Breast epithelium (tissue), 4 donors: ENCODE data around the gene NFKBIB. TPM values are rescaled to one million over a fixed set of nuclear protein-coding genes. Genes with fewer than 3 reads are reported as not detected.

Experiments
- DNase-seq, 2 donors: peaks; one replicate each; pipeline ENCODE4 v3.0.0-alpha.2; 2019; ENCODE audit warnings: low spot score in 2 of 2
- H3K27ac ChIP-seq, 2 donors: fragments of 200-600 bp; sonication (generic) in 1 of 2; one replicate each; pipeline ENCODE4 v1.5.1; 2016 to 2019; ENCODE audit warnings: mild to moderate bottlenecking in 1 of 2
- H3K27me3 ChIP-seq, 2 donors: fragments of 200-600 bp; sonication (generic) in 1 of 2; one replicate each; pipeline versions ENCODE4 v1.5.1 to v1.6.0; 2017 to 2019; ENCODE audit warnings: control low read depth in 1 of 2, mild to moderate bottlenecking in 1 of 2
- H3K36me3 ChIP-seq: fragments of 200-600 bp; one replicate; pipeline ENCODE4 v1.5.1; 2019
- H3K4me1 ChIP-seq, 2 donors: fragments of 200-600 bp; sonication (generic); one replicate each; pipeline ENCODE4 v1.5.1; 2016 to 2019; ENCODE audit warnings: control low read depth in 1 of 2
- H3K4me3 ChIP-seq, 3 donors: fragments of 200-600 bp; sonication (generic); 1 replicate in 2 of 3; 2 replicates in 1 of 3; pipeline ENCODE4 v1.5.1; 2016 to 2019; ENCODE audit warnings: mild to moderate bottlenecking in 3 of 3, moderate library complexity in 2 of 3
- H3K9me3 ChIP-seq, 2 donors: fragments of 200-600 bp; sonication (generic) in 1 of 2; one replicate each; pipeline ENCODE4 v1.5.1; 2016 to 2019; ENCODE audit warnings: control low read depth in 1 of 2
- POLR2A ChIP-seq: fragments of 450-650 bp; IDR thresholded peaks from one replicate; pipeline ENCODE4 v1.6.1; 2016; ENCODE audit warnings: antibody characterized with exemption, mild to moderate bottlenecking, moderate library complexity
- POLR2AphosphoS5 ChIP-seq, 3 donors: sonication (generic); formaldehyde crosslinking; IDR thresholded peaks; one replicate each; pipeline ENCODE4 v1.6.1; 2017; ENCODE audit warnings: antibody characterized with exemption in 3 of 3
- intact Hi-C: fragments of 100-400 bp; cut with DNase I; formaldehyde crosslinking; loops from one replicate; pipeline ENCODE4 v1.15.1; 2023; ENCODE audit warnings: low total_unique reads
- total RNA-seq, 3 donors: library from RNA; depleted of rRNA; stranded (reverse); fragments of >200 nt; gene quantifications; one replicate each; pipeline ENCODE4 v1.1.0, GENCODE V29; 2016
- TF ChIP-seq, protein P1 (sequence below), 3 donors: fragments of 450-650 bp; IDR thresholded peaks; one replicate each; pipeline ENCODE4 v1.5.1; 2016 to 2017; ENCODE audit warnings: antibody characterized with exemption in 3 of 3, mild to moderate bottlenecking in 3 of 3, moderate library complexity in 3 of 3

NFKBIB gene
- total RNA-seq, 3 donors from 2014 or later = 15.7 to 29.2 (median 19.6) TPM

DNA sequence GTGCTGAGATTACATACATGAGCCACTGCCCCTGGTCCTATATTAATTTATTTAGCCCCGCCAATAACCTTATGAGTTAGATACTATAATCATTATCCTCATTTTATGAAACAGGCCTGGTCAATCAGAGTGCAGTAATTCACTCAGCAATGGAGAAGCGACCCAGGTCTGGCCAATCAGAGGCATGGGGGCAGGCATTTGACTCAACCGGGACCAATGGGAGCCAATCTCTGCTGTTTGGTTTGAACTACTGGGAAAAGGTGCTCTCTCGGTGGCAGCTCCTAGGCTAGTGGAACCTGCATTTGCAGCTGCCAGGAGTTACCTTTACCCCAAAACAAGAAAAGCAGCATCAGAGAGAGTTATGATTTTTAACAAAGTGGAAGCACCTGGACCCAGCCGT lies 6.9 kb upstream of the NFKBIB start:
- no peak for DNase-seq
- H3K4me3 ChIP-seq = no peak overlapping the region
- peak overlapping the region; percentile 45 to 63 for H3K27ac ChIP-seq
- intact Hi-C loops = no loop called here
- H3K4me1 ChIP-seq = no peaks in the 10 kb centered on the region
- no peaks in the 10 kb centered on the region for H3K27me3 ChIP-seq
- H3K36me3 ChIP-seq = no peaks in the 10 kb centered on the region
- TF ChIP-seq POLR2AphosphoS5 (IDR thresholded peaks at IDR 0.05) (no peak), POLR2A (no peak)
- TF ChIP-seq, protein P1, sequence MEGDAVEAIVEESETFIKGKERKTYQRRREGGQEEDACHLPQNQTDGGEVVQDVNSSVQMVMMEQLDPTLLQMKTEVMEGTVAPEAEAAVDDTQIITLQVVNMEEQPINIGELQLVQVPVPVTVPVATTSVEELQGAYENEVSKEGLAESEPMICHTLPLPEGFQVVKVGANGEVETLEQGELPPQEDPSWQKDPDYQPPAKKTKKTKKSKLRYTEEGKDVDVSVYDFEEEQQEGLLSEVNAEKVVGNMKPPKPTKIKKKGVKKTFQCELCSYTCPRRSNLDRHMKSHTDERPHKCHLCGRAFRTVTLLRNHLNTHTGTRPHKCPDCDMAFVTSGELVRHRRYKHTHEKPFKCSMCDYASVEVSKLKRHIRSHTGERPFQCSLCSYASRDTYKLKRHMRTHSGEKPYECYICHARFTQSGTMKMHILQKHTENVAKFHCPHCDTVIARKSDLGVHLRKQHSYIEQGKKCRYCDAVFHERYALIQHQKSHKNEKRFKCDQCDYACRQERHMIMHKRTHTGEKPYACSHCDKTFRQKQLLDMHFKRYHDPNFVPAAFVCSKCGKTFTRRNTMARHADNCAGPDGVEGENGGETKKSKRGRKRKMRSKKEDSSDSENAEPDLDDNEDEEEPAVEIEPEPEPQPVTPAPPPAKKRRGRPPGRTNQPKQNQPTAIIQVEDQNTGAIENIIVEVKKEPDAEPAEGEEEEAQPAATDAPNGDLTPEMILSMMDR (IDR thresholded peaks at IDR 0.05) = no peak
- no peaks in the 10 kb centered on the region for H3K9me3 ChIP-seq

DNA sequence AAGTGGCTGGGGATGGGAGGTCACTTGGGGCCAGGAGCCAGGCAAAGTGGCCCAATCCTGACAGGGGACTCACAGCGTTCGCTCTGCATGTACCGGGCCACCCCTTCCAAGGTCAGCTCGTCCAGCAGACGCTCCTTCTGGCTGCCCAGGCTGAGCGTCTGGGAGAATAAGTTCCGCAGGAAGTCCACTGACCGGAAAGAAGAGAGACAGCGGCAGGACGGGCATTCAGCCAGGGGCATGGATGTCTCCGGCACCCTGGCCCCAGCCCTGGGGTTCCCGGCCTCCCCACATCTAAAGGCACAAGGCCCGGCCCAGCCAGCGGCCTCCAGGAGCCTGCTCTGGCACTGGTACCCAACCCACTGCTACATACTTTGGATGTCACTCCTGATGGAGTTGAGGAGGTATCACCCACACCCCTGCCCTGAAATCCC lies 6.4 kb upstream of the NFKBIB start:
- Histone ChIP-seq H3K27ac (peak overlapping the region; percentile 45 to 63), H3K4me3 (no peak overlapping the region), H3K36me3 (no peaks in the 10 kb centered on the region), H3K4me1 (no peaks in the 10 kb centered on the region), H3K27me3 (no peaks in the 10 kb centered on the region), H3K9me3 (no peaks in the 10 kb centered on the region)
- intact Hi-C loops = no loop called here
- TF ChIP-seq POLR2A (no peak), POLR2AphosphoS5 (IDR thresholded peaks at IDR 0.05) (no peak)
- TF ChIP-seq, protein P1 (IDR thresholded peaks at IDR 0.05) = no peak
- DNase-seq = no peak

DNA sequence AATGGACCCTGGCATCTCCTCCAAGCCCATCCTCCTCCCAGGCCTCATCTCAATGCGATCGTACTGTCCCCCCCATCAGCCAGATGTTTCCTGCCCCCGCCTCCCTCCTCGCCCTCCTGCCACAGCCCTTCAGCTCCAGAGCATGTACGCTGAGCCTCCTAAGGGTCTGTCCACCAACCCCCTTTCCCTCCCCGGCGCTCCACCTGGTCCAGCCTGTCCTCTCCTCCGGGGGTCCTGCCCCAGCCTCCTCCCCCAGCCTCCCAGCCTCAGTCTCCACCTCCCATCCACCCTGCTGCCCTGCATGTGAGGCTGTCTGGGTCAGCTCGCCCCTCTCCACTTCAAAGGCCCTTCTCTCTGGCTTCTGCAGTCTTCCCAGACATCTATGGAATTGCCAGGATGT lies 4.8 kb upstream of the NFKBIB start:
- no peak overlapping the region for H3K4me3 ChIP-seq
- TF ChIP-seq, protein P1 (IDR thresholded peaks at IDR 0.05) = no peak
- TF ChIP-seq POLR2AphosphoS5 (IDR thresholded peaks at IDR 0.05) = no peak
- TF ChIP-seq POLR2A = no peak
- no peaks in the 10 kb centered on the region for H3K9me3 ChIP-seq
- no peak for DNase-seq
- H3K4me1 ChIP-seq = no peaks in the 10 kb centered on the region
- intact Hi-C loops = no loop called here
- H3K27me3 ChIP-seq = no peaks in the 10 kb centered on the region
- no peaks in the 10 kb centered on the region for H3K36me3 ChIP-seq
- no peak overlapping the region for H3K27ac ChIP-seq

DNA sequence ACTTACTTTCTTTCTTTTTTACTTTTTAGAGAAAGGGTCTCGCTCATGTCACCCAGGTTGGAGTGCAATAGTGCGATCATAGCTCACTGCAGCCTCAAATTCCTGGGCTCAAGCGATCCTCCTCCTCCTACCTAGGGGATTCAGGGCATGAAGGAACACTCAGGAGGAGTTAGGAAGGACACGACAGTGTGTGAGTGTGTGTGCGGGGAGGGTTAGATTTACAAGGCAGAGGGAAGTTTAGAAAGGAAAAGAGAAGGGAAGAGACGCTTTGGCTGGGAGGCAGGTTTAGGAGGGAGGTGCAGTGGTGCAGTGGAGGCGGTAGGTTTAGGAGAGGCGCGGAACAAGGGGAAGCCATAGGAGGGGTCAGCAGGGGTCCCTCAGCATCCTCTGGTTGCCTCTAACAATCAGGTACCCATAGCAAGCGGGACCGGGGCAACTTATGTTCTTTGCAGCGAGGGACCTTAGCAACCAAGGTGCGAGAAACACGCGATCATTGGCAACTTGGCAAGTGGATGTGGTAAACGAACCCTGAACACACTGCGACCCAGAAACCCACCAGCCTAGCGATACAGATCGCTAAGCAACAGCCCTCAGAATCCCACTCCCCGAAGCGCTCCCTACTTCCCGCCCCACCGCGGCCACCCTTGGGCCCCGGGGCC lies 852 bp upstream of the NFKBIB start:
- peak in 1 of 2 donors; percentile 50 for DNase-seq
- Histone ChIP-seq H3K36me3 (no peaks in the 10 kb centered on the region), H3K9me3 (no peaks in the 10 kb centered on the region), H3K27me3 (no peaks in the 10 kb centered on the region), H3K27ac (peak overlapping the region; percentile 92 to 94), H3K4me3 (peak overlapping the region; percentile 67 to 94 (median 91)), H3K4me1 (peaks cover 0 to 6% of the 10 kb centered on the region in 2 donors)
- intact Hi-C loops = no loop called here
- TF ChIP-seq, protein P1 (IDR thresholded peaks at IDR 0.05) = no peak
- TF ChIP-seq POLR2AphosphoS5 (IDR thresholded peaks at IDR 0.05) (no peak), POLR2A (no peak)

DNA sequence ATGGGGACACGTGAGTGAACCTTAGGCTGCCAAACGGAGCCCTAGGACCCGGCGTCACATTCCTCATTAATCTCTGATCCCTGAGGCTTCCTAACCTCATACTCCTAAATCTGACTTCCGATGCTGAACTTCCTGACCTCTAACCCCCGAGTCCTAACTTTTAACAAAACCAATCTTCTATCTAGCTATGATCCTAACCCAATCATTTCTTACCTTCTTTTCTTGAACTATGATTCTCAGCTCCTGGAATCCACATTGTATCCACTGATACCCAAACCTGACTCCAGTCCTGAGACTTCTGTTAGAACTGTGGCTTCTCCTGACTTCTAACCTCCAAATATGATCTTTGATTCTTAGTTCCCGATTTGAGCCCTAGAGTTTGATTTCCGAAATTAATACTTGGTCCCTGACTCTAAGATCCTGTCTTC lies 447 bp downstream of the NFKBIB start:
- intact Hi-C loops = no loop called here
- TF ChIP-seq, protein P1 (IDR thresholded peaks at IDR 0.05) = no peak
- no peak for TF ChIP-seq POLR2AphosphoS5 (IDR thresholded peaks at IDR 0.05)
- no peak for TF ChIP-seq POLR2A

More for the DNA sequence above, 447 bp downstream of the NFKBIB start:
- Histone ChIP-seq H3K4me1 (peaks cover 0 to 6% of the 10 kb centered on the region in 2 donors), H3K9me3 (no peaks in the 10 kb centered on the region), H3K27me3 (no peaks in the 10 kb centered on the region), H3K4me3 (peak overlapping the region; percentile 67 to 94 (median 91)), H3K27ac (peak overlapping the region; percentile 92 to 94), H3K36me3 (peaks cover under 1% of the 10 kb centered on the region)
- no peak for DNase-seq
